HG03095 (cell line): Measurements from ENCODE around the gene SMAP1.
"Not testable (repeated sequence)": the region's sequence is repeated elsewhere in the genome, so short reads cannot be mapped to it uniquely, and the experiment has no call there.

ENCODE experiments used
- ATAC-seq: cut with Tn5 transposase; IDR thresholded peaks from one replicate; pipeline ENCODE4 v1.9.1; 2021; ENCODE audit warnings: moderate library complexity; ENCODE audit not compliant: unreplicated experiment

Gene SMAP1

GRCh38 chr6:70738028-70738427 is 70.3 kb downstream of the SMAP1 start:
- ATAC-seq = no peak

- ATAC-seq = no peak
Measured at GRCh38 chr6:70739534-70739933, 71.9 kb downstream of the SMAP1 start.

- ATAC-seq = not testable (repeated sequence)
Measured at GRCh38 chr6:70740746-70741145, 73.1 kb downstream of the SMAP1 start.

GRCh38 chr6:70742462-70742861 is 74.8 kb downstream of the SMAP1 start:
- not testable (repeated sequence) for ATAC-seq

- ATAC-seq = no peak
Measured at GRCh38 chr6:70753870-70754380, 86.2 kb downstream of the SMAP1 start.

GRCh38 chr6:70758883-70759282 is 91.2 kb downstream of the SMAP1 start:
- ATAC-seq = no peak

GRCh38 chr6:70763754-70764510 is 96.2 kb downstream of the SMAP1 start:
- ATAC-seq = no peak

GRCh38 chr6:70764706-70765105 is 97.0 kb downstream of the SMAP1 start:
- ATAC-seq = no peak

- not testable (repeated sequence) for ATAC-seq
Measured at GRCh38 chr6:70771351-70771750, 103.7 kb downstream of the SMAP1 start.

GRCh38 chr6:70779934-70780333 is 112.3 kb downstream of the SMAP1 start:
- no peak for ATAC-seq

GRCh38 chr6:70790483-70791224 is 123.0 kb downstream of the SMAP1 start:
- no peak for ATAC-seq

- ATAC-seq = peak; percentile 97
Measured at GRCh38 chr6:70797625-70798024, 129.9 kb downstream of the SMAP1 start.

GRCh38 chr6:70806086-70806485 is 138.4 kb downstream of the SMAP1 start:
- ATAC-seq = no peak

- ATAC-seq = no peak
Measured at GRCh38 chr6:70811788-70812187, 144.1 kb downstream of the SMAP1 start.

GRCh38 chr6:70813885-70814284 is 146.2 kb downstream of the SMAP1 start:
- no peak for ATAC-seq

- no peak for ATAC-seq
Measured at GRCh38 chr6:70819646-70820045, 152.0 kb downstream of the SMAP1 start.

- ATAC-seq = no peak
Measured at GRCh38 chr6:70820778-70821177, 153.1 kb downstream of the SMAP1 start.

GRCh38 chr6:70821751-70822150 is 154.1 kb downstream of the SMAP1 start:
- ATAC-seq = no peak

- no peak for ATAC-seq
Measured at GRCh38 chr6:70823651-70824050, 156.0 kb downstream of the SMAP1 start.

GRCh38 chr6:70831427-70831826 is 163.7 kb downstream of the SMAP1 start:
- ATAC-seq = no peak

- ATAC-seq = no peak
Measured at GRCh38 chr6:70834520-70834919, 166.8 kb downstream of the SMAP1 start.

- no peak for ATAC-seq
Measured at GRCh38 chr6:70838907-70839285, 171.2 kb downstream of the SMAP1 start.
